Gastrocnemius medialis (tissue), 4 donors: ENCODE results near the gene IRX3. TPM values are rescaled to one million over a fixed set of nuclear protein-coding genes. Genes with fewer than 3 reads are reported as not detected.

ENCODE experiments used
- ATAC-seq, 2 donors: fragments of 150-250 bp; one replicate each; pipeline ENCODE4 v1.9.1; 2016
- DNase-seq, 2 donors: peaks; one replicate each; pipeline ENCODE4 v3.0.0-alpha.2; 2019
- H3K27ac ChIP-seq, 4 donors: fragments of 200-600 bp; sonication (generic); 1 replicate in 1 of 4; 2 replicates in 3 of 4; pipeline ENCODE4 v1.5.1; 2016 to 2018; ENCODE audit warnings: mild to moderate bottlenecking in 2 of 4, moderate library complexity in 1 of 4
- H3K27me3 ChIP-seq, 3 donors: fragments of 200-600 bp; sonication (generic) in 2 of 3; 1 replicate in 1 of 3; 2 replicates in 2 of 3; pipeline versions ENCODE4 v1.5.1 to v1.6.0; 2016 to 2019; ENCODE audit warnings: mild to moderate bottlenecking in 1 of 3, moderate library complexity in 1 of 3
- H3K36me3 ChIP-seq, 2 donors: fragments of 200-600 bp; sonication (generic) in 1 of 2; one replicate each; pipeline ENCODE4 v1.5.1; 2017 to 2018
- H3K4me1 ChIP-seq, 2 donors: fragments of 200-600 bp; sonication (generic) in 1 of 2; one replicate each; pipeline ENCODE4 v1.5.1; 2016 to 2017; ENCODE audit warnings: mild to moderate bottlenecking in 2 of 2
- H3K4me3 ChIP-seq, 4 donors: fragments of 200-600 bp; sonication (generic) in 3 of 4; 1 replicate in 1 of 4; 2 replicates in 3 of 4; pipeline ENCODE4 v1.5.1; 2016 to 2019; ENCODE audit warnings: mild to moderate bottlenecking in 2 of 4
- H3K9me3 ChIP-seq, 3 donors: fragments of 200-600 bp; sonication (generic) in 2 of 3; 1 replicate in 1 of 3; 2 replicates in 2 of 3; pipeline ENCODE4 v1.5.1; 2016 to 2019
- POLR2A ChIP-seq, 2 donors: fragments of 450-650 bp; IDR thresholded peaks; one replicate each; pipeline ENCODE4 v1.6.1; 2017; ENCODE audit warnings: antibody characterized with exemption in 2 of 2, mild to moderate bottlenecking in 2 of 2, moderate library complexity in 2 of 2
- in situ Hi-C, 4 donors: fragments of 200-750 bp; cut with MboI; loops; one replicate each; pipeline versions ENCODE4 v1.15.0 to v1.8.0; 2017; ENCODE audit warnings: low sequenced_read_pairs in 4 of 4
- intact Hi-C: fragments of 100-400 bp; cut with DNase I; formaldehyde crosslinking; loops from one replicate; pipeline ENCODE4 v1.15.1; 2023; ENCODE audit warnings: low total_unique reads
- total RNA-seq, 4 donors: library from RNA; depleted of rRNA; stranded (reverse); fragments of >200 nt; gene quantifications; one replicate each; pipeline versions ENCODE4 v1.1.0 to v1.2.3, GENCODE V29; 2016
- TF ChIP-seq, protein P1 (sequence below), 5 experiments: fragments of 450-650 bp in 3 of 5; fragments of 200-600 bp in 2 of 5; sonication (generic) in 2 of 5; IDR thresholded peaks in 4 of 5; conservative IDR thresholded peaks in 1 of 5; 1 replicate in 4 of 5; 2 replicates in 1 of 5; pipeline ENCODE4 v1.5.1; 2016 to 2019; ENCODE audit warnings: antibody characterized with exemption in 5 of 5, mild to moderate bottlenecking in 3 of 5, moderate library complexity in 3 of 5

The IRX3 gene
- total RNA-seq, 4 donors from 2014 or later = 3.5 to 40.6 (median 12.0) TPM

DNA sequence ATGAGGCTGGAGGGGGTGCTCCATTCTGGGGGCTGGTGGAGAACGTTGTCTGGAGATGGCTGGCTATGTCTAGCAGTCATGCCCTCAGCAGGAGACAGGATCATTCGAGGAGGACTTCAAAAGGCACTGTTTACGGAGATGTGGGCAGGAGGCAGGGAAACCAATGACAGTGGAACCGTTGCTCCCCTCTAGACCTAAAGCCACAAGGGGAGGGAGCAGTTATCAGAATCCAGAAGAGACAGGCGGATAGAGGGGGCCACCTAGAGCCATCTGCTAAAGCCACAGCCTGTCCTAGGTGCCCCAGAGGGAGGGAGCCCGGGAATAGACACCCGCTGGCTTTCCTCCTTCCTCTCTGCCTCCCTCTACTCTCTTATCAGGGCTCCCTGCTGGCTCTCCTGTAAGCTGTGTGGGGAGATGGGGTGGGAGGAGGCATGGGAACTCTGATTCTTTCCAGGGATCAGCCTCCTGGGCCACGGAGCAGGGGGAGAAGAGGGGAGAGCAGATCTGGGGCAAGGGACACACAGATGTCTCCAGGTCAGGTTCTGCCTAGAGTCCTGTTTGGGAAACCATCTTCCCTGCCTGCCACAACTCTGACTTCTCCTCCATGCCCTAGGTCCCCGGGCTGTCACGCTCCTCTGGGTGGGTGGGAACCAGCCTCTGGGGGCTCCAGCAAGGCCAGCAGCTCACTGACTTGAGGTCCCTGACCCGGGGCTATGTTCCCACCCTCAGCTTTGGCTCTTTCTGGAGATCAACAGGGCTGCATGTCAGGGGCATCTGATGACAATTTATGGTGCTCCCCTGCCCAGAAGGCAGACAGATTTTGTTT is 42.3 kb downstream of the IRX3 start:
- DNase-seq = no peak
- no peak for TF ChIP-seq POLR2A (IDR thresholded peaks at IDR 0.05)
- TF ChIP-seq, protein P1, sequence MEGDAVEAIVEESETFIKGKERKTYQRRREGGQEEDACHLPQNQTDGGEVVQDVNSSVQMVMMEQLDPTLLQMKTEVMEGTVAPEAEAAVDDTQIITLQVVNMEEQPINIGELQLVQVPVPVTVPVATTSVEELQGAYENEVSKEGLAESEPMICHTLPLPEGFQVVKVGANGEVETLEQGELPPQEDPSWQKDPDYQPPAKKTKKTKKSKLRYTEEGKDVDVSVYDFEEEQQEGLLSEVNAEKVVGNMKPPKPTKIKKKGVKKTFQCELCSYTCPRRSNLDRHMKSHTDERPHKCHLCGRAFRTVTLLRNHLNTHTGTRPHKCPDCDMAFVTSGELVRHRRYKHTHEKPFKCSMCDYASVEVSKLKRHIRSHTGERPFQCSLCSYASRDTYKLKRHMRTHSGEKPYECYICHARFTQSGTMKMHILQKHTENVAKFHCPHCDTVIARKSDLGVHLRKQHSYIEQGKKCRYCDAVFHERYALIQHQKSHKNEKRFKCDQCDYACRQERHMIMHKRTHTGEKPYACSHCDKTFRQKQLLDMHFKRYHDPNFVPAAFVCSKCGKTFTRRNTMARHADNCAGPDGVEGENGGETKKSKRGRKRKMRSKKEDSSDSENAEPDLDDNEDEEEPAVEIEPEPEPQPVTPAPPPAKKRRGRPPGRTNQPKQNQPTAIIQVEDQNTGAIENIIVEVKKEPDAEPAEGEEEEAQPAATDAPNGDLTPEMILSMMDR (IDR thresholded peaks at IDR 0.05 in 4 of 5, conservative IDR thresholded peaks at IDR 0.05 in 1 of 5) = no peak

DNA sequence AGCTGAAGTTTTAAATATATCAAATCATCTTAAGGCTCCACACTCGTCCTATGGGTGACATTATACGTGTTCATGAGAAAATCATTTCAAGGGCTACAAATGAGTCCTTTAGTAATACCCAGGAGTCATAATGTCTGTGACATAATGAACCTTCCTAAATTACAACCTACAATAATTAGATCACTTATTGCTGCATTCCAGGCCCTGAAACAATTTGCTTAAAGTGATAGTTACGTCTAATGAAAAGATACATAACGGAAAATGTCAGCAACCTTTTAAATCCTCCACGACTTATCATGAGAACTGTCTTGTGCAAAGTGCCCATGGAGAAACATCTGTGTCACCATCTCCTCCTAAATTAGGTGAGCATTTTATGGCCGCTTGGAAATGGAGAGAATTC is 43.4 kb downstream of the IRX3 start:
- ATAC-seq (no peak), DNase-seq (no peak)
- Histone ChIP-seq H3K9me3 (no peaks in the 10 kb centered on the region), H3K27ac (no peak overlapping the region), H3K27me3 (peaks cover 0 to 6% (median 0%) of the 10 kb centered on the region in 3 donors), H3K36me3 (no peaks in the 10 kb centered on the region), H3K4me3 (no peak overlapping the region), H3K4me1 (peaks cover 0 to 7% of the 10 kb centered on the region in 2 donors)
- intact Hi-C loops (no loop called here), in situ Hi-C loops (no loop called here)
- TF ChIP-seq, protein P1 (IDR thresholded peaks at IDR 0.05 in 4 of 5, conservative IDR thresholded peaks at IDR 0.05 in 1 of 5) = no peak
- no peak for TF ChIP-seq POLR2A (IDR thresholded peaks at IDR 0.05)

More for the DNA sequence above, 42.3 kb downstream of the IRX3 start:
- Histone ChIP-seq H3K27ac (no peak overlapping the region), H3K9me3 (no peaks in the 10 kb centered on the region), H3K36me3 (no peaks in the 10 kb centered on the region), H3K4me1 (peaks cover 0 to 7% of the 10 kb centered on the region in 2 donors), H3K27me3 (peaks cover 0 to 6% (median 0%) of the 10 kb centered on the region in 3 donors), H3K4me3 (no peak overlapping the region)
- ATAC-seq = no peak
- in situ Hi-C loops = no loop called here
- intact Hi-C loops = no loop called here

DNA sequence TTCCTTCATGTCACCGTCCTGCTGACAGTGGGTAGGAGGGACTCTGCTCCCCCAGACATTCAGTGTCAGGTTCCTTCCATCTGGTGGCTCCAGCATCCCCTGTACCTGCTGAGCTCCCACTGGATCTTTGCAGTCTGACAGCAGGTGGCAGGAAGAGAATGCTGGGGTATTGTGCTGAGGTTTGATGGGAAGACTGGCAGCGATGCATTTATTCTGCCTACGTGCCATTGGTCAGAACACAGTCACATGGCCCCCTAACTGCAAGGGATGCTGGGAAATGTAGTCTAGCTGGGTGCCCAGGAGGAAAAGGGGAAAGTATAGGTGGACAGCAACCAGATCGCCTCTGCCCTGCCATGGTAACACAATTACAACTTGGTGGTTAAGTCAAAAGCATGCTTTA is 44.4 kb downstream of the IRX3 start:
- Histone ChIP-seq H3K27me3 (peaks cover 0 to 6% (median 0%) of the 10 kb centered on the region in 3 donors), H3K4me3 (no peak overlapping the region), H3K27ac (no peak overlapping the region), H3K36me3 (no peaks in the 10 kb centered on the region), H3K4me1 (peaks cover 0 to 7% of the 10 kb centered on the region in 2 donors), H3K9me3 (no peaks in the 10 kb centered on the region)
- ATAC-seq (no peak), DNase-seq (no peak)
- intact Hi-C loops = no loop called here
- TF ChIP-seq, protein P1 (IDR thresholded peaks at IDR 0.05 in 4 of 5, conservative IDR thresholded peaks at IDR 0.05 in 1 of 5) = no peak
- TF ChIP-seq POLR2A (IDR thresholded peaks at IDR 0.05) = no peak
- in situ Hi-C loops = no loop called here

DNA sequence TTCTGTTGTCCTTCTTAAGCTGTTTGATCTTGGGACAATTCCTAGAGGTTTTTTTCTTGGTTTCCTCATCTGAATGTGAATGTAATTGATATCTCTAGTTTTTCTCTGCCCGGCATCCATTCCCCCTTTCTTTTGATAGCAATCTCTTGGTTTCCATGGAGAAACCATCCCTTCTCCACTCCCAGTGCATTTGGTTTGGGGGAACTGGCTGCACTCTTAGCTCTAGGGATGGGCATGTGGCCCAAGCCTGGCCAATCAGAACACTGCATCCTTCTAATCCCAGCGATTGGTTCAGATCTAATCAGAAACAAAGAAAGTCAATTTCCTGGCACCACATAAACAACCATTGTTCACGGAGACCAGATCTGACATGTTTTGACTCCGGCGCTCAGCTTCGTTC is 45.1 kb downstream of the IRX3 start:
- in situ Hi-C loops = no loop called here
- DNase-seq = no peak
- H3K9me3 ChIP-seq = no peaks in the 10 kb centered on the region

More for the DNA sequence above, 45.1 kb downstream of the IRX3 start:
- no peak for ATAC-seq
- H3K36me3 ChIP-seq = no peaks in the 10 kb centered on the region
- H3K4me3 ChIP-seq = no peak overlapping the region
- peaks cover 0 to 6% (median 0%) of the 10 kb centered on the region in 3 donors for H3K27me3 ChIP-seq
- H3K4me1 ChIP-seq = peaks cover 0 to 7% of the 10 kb centered on the region in 2 donors
- intact Hi-C loops = no loop called here
- TF ChIP-seq, protein P1 (IDR thresholded peaks at IDR 0.05 in 4 of 5, conservative IDR thresholded peaks at IDR 0.05 in 1 of 5) = no peak
- no peak overlapping the region for H3K27ac ChIP-seq
